HG02970 (cell line): ENCODE data around the gene GCNA.

Source experiments
- ATAC-seq: cut with Tn5 transposase; IDR thresholded peaks from one replicate; pipeline ENCODE4 v1.9.1; 2021; ENCODE audit warnings: mild to moderate bottlenecking, moderate library complexity, moderate number of reproducible peaks; ENCODE audit not compliant: unreplicated experiment, low FRiP score

GCNA gene

GRCh38 chrX:71612256-71612655 is 34.0 kb downstream of the GCNA start:
- ATAC-seq: no peak

DNA sequence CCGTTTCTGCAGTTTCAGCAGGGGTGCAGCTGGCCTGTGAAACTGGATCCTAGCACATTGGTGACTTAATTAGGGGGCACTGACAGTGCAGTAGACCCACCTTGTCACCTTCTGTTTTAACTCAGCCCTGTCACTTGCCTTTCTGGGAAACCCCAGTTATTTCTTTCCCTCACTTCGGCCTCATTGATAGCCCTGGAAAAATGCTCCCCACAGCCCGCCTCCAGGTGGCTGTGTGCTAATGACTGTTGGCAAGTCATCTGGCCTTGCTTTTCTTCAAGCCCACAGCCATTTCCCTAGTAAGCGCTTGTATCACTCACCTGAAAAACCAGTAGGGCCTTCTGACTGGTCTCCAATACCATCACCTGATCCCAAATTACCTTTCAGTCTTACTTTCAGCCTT is 36.8 kb downstream of the GCNA start:
- no peak for ATAC-seq

DNA sequence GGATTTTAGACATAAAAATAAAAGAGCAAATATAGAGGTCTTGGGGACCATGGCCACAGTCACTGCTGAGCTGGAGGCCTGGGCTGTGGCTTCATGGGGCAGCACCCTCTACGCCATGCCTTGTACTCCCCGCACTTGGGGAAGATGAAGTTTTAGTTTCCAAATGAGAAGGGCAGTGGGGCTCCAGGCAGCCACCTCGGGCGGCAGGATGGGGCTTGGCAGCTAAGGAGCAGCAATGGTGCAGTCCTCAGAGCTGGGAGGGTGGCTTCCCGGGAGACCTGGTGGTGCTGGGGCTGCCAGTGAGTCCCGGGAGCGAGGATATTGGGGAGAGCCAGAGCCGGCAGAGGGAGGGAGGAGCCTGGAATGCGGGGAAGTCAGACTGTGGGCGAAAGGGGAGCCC is 37.7 kb downstream of the GCNA start:
- no peak for ATAC-seq

GRCh38 chrX:71616672-71617529 is 38.7 kb downstream of the GCNA start:
- no peak for ATAC-seq

DNA sequence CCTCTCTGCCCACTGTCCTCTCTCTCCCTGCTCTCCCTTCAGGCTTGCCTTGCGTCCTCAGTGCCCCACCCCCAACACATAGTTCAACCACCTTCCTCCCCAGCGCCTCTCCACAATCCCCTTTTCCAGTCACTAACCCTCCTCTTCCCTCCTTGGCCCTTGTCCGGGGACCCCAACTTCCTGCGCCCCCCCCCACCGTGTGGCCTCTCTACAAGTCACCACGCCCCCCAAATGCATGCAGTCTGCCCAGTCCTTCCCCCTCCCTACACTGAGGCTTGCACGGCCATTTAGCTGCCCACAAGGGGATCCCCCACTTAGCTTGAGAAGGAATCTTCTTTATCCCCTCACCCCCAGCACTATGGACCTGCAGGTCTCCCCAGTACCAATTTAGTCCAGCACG is 39.5 kb downstream of the GCNA start:
- ATAC-seq: no peak

DNA sequence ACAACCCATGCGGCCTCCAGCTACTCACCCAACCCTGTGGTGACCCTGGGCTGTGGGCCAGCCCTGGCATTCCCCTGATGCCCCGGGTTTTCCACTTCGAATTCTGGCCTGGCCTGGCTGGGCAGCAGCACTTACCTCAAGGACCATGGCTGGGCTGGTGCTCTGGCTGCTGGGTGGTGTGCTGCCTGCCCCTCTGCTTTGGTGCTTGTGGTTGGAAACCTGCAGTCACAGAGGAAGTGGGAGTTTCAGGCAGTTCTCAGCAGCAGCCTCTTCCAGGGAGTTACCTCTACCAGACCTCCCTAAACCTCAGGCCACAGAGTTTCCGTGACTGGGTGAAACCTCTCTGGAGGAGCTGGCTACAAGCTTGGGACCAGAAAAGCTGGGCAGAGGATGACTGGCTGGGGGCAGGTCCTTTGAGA is 40.1 kb downstream of the GCNA start, which contains the start of gene CXCR3:
CXCR3 (minus strand) TSS at position 209 of the 419 bp plus-strand sequence; CDS start at position 147, 62 bp downstream.
- no peak for ATAC-seq

GRCh38 chrX:71618787-71619186 is 40.5 kb downstream of the GCNA start:
- ATAC-seq: no peak

GRCh38 chrX:71619193-71619592 is 41.0 kb downstream of the GCNA start:
- ATAC-seq: no peak

- ATAC-seq: no peak
Measured at GRCh38 chrX:71619986-71620385, 41.7 kb downstream of the GCNA start.

DNA sequence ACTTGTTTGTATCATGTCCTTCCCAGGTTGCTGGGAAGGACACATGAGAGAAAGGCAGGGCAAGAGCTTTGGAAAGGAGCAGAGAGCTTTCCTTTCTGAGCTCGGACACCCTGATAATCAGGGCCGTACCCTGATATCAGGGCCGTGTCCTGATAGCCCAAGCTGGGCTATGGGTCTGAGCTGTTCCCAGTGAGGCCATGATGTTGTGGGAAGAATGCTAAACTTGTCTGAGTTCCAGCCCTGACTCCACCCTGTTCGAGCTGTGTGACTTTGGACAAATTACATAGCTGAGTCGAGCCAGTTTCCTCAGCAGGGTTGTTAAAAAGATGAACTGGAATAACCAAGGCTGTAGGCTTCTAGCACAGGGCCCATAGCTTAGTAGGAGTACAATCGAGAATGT is 43.4 kb downstream of the GCNA start:
- no peak for ATAC-seq

DNA sequence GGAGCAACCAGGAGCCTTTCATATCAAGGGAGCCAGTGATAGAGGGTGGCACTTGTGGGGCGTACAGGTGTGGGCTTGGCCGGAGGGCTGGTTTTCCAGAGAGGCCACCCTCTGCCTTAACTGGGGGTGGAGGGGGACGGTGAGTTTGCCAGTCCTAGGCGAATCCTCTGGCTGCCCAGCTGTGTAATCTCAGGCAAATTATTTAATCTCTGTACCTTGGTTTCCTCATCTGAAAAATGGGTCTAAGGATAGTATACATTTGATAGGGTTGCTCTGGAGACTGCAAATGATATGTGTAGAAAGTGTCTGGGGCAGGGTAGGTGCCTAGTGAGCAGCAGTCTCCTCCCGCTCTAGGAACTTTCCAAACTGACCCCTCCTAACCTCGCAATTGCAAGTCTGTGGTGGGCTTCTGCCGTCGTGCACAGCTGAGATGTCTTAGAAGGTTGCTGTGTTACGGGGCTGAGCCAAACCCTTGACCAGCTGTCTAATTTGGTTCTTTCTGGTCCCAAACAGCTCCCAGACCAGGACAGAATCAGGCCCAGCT is 43.9 kb downstream of the GCNA start:
- ATAC-seq: no peak

GRCh38 chrX:71622576-71623450 is 44.6 kb downstream of the GCNA start:
- ATAC-seq: peak; percentile 37

GRCh38 chrX:71623714-71624113 is 45.5 kb downstream of the GCNA start:
- no peak for ATAC-seq

- ATAC-seq: no peak
Measured at GRCh38 chrX:71625471-71625870, 47.2 kb downstream of the GCNA start.

- ATAC-seq: no peak
Measured at GRCh38 chrX:71626576-71626975, 48.3 kb downstream of the GCNA start.

GRCh38 chrX:71627588-71628404 is 49.6 kb downstream of the GCNA start:
- ATAC-seq: no peak

DNA sequence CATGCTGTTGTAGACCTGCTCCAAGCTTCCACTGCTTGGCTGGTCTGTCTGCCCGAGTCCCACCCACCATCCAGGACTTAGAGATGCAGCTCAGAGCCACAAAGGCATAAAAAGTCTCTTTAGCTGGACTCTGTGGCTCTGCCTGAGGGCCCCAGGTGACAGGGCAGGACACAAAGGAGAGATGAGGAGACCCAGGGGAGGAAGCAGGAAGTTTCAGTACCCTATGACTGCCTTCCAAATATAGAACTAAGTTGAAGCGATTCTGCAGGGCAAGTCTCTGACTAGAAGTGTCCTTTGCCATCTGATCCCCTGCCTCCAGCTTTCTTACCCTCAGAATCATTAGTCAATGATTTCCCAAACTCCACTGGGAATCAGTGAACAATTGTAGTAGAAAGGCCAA is 51.2 kb downstream of the GCNA start:
- no peak for ATAC-seq

GRCh38 chrX:71632923-71633657 is 54.9 kb downstream of the GCNA start:
- ATAC-seq: no peak

GRCh38 chrX:71634366-71634765 is 56.1 kb downstream of the GCNA start:
- ATAC-seq: no peak
